PC-9 (cell line): Measurements from ENCODE around the gene TYROBP. TPM values are rescaled to one million over a fixed set of nuclear protein-coding genes. Genes with fewer than 3 reads are reported as not detected.

ENCODE experiments used
- BruUV-seq: library from RNA; stranded (reverse); fragments of 400-500 nt; replicated peaks from 2 replicates; lab custom pipeline; 2021; lab: Mats Ljungman, UMichigan
- CTCF ChIA-PET: fragments of 300-600 bp; sonication (Branson Sonifier 250); formaldehyde crosslinking; loops from one replicate; lab custom pipeline; 2022; ENCODE audit warnings: antibody characterized with exemption; lab: Charles Lee
- POLR2A ChIA-PET: fragments of 300-600 bp; sonication (Branson Sonifier 250); formaldehyde crosslinking; loops from one replicate; lab custom pipeline; 2022; ENCODE audit warnings: antibody characterized with exemption; ENCODE audit not compliant: unreplicated experiment; lab: Charles Lee
- DNase-seq, 2 experiments: peaks; one replicate each; pipeline versions ENCODE4 v3.0.0 to v3.0.0-alpha.2; 2015 to 2022; ENCODE audit warnings: mixed read lengths in 1 of 2
- H2AFZ ChIP-seq: fragments of 200-600 bp; sonication (generic); 2 replicates; pipeline ENCODE4 v1.8.1; 2017; ENCODE audit warnings: antibody characterized with exemption
- H3F3A ChIP-seq: fragments of 200-600 bp; sonication (generic); 2 replicates; pipeline ENCODE4 v1.8.1; 2017; ENCODE audit warnings: antibody characterized with exemption, mild to moderate bottlenecking, low read depth; ENCODE audit not compliant: insufficient read depth
- H3K27ac ChIP-seq: fragments of 200-600 bp; sonication (generic); 2 replicates; pipeline ENCODE4 v1.6.1; 2016; ENCODE audit warnings: mixed run types
- H3K27me3 ChIP-seq: fragments of 200-600 bp; sonication (generic); 2 replicates; pipeline ENCODE4 v1.6.1; 2016; ENCODE audit warnings: low read depth, mixed run types; ENCODE audit not compliant: insufficient read depth
- H3K36me3 ChIP-seq: fragments of 200-600 bp; sonication (generic); 2 replicates; pipeline ENCODE4 v1.6.1; 2016; ENCODE audit warnings: low read depth, mixed run types
- H3K4me1 ChIP-seq: fragments of 200-600 bp; sonication (generic); replicated peaks from 2 replicates; pipeline ENCODE4 v1.6.1; 2016; ENCODE audit warnings: mixed run types; ENCODE audit not compliant: insufficient read depth
- H3K4me2 ChIP-seq: fragments of 200-600 bp; sonication (generic); 2 replicates; pipeline ENCODE4 v1.6.1; 2017; ENCODE audit warnings: mixed run types
- H3K4me3 ChIP-seq: fragments of 200-600 bp; sonication (generic); 2 replicates; pipeline ENCODE4 v1.6.1; 2016; ENCODE audit warnings: mixed run types
- H3K79me2 ChIP-seq: fragments of 200-600 bp; sonication (generic); 2 replicates; pipeline ENCODE4 v1.6.1; 2017; ENCODE audit warnings: low read depth, mixed run types
- H3K9me2 ChIP-seq: fragments of 200-600 bp; sonication (generic); 2 replicates; pipeline ENCODE4 v1.8.1; 2017; ENCODE audit warnings: mild to moderate bottlenecking; ENCODE audit not compliant: insufficient read depth
- H3K9me3 ChIP-seq: fragments of 200-600 bp; sonication (generic); 2 replicates; pipeline ENCODE4 v1.8.1; 2016; ENCODE audit warnings: low read depth; ENCODE audit not compliant: insufficient read depth
- H4K20me1 ChIP-seq: fragments of 200-600 bp; sonication (generic); 2 replicates; pipeline ENCODE4 v1.8.1; 2017; ENCODE audit not compliant: insufficient read depth
- EZH2 ChIP-seq: fragments of 200-600 bp; sonication (generic); IDR thresholded peaks from 2 replicates; pipeline ENCODE4 v1.8.0; 2017; ENCODE audit warnings: antibody characterized with exemption, low read depth
- intact Hi-C: fragments of 100-400 bp; cut with micrococcal nuclease; formaldehyde crosslinking; loops from one replicate; pipeline ENCODE4 v1.10.0; 2022; ENCODE audit not compliant: unreplicated experiment
- total RNA-seq: library from RNA; stranded (reverse); gene quantifications from 2 replicates; pipeline ENCODE4 v1.2.3, GENCODE V29; 2021
- TF ChIP-seq, protein P1 (sequence below): fragments of 200-600 bp; sonication (generic); conservative IDR thresholded peaks from 2 replicates; pipeline ENCODE4 v1.6.1; 2017; ENCODE audit warnings: mixed run types, antibody characterized with exemption, mild to moderate bottlenecking, moderate library complexity

Gene TYROBP
- total RNA-seq, 1 experiment from 2014 or later: not detected

- TF ChIP-seq EZH2: no peak
- TF ChIP-seq, protein P1, sequence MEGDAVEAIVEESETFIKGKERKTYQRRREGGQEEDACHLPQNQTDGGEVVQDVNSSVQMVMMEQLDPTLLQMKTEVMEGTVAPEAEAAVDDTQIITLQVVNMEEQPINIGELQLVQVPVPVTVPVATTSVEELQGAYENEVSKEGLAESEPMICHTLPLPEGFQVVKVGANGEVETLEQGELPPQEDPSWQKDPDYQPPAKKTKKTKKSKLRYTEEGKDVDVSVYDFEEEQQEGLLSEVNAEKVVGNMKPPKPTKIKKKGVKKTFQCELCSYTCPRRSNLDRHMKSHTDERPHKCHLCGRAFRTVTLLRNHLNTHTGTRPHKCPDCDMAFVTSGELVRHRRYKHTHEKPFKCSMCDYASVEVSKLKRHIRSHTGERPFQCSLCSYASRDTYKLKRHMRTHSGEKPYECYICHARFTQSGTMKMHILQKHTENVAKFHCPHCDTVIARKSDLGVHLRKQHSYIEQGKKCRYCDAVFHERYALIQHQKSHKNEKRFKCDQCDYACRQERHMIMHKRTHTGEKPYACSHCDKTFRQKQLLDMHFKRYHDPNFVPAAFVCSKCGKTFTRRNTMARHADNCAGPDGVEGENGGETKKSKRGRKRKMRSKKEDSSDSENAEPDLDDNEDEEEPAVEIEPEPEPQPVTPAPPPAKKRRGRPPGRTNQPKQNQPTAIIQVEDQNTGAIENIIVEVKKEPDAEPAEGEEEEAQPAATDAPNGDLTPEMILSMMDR: no peak
- no peaks in the 10 kb centered on the region for H3K79me2 ChIP-seq
- H3K9me2 ChIP-seq: no peaks in the 10 kb centered on the region
- intact Hi-C loops: loop anchor here (10.0 kb wide), 1 partner anchor 164 kb away; the partner anchor contains the start of genes IGFLR1, LIN37, PSENEN and U2AF1L4
- ChIA-PET POLR2A (no interaction called here), CTCF (no interaction called here)
- H3K27me3 ChIP-seq: no peaks in the 10 kb centered on the region
- no peak overlapping the region for H2AFZ ChIP-seq
- H3K36me3 ChIP-seq: no peaks in the 10 kb centered on the region
- H3K9me3 ChIP-seq: no peaks in the 10 kb centered on the region
- peaks cover 8% of the 10 kb centered on the region for H3F3A ChIP-seq
- H3K27ac ChIP-seq: no peak overlapping the region
- H4K20me1 ChIP-seq: no peaks in the 10 kb centered on the region
- H3K4me1 ChIP-seq: no peaks in the 10 kb centered on the region
- no peak overlapping the region for H3K4me2 ChIP-seq
- H3K4me3 ChIP-seq: no peak overlapping the region
- no peak for DNase-seq
- BruUV-seq: no TSS peak
Measured at GRCh38 chr19:35908973-35909683, 1.0 kb upstream of the TYROBP start.

GRCh38 chr19:35907377-35907745 lies 734 bp downstream of the TYROBP start:
- Histone ChIP-seq H3K27me3 (no peaks in the 10 kb centered on the region), H3K36me3 (no peaks in the 10 kb centered on the region), H4K20me1 (no peaks in the 10 kb centered on the region), H3K4me3 (no peak overlapping the region), H3F3A (peaks cover 8% of the 10 kb centered on the region), H3K79me2 (no peaks in the 10 kb centered on the region), H3K4me1 (no peaks in the 10 kb centered on the region), H3K4me2 (no peak overlapping the region), H2AFZ (no peak overlapping the region), H3K27ac (no peak overlapping the region), H3K9me2 (no peaks in the 10 kb centered on the region), H3K9me3 (no peaks in the 10 kb centered on the region)
- ChIA-PET CTCF (no interaction called here), POLR2A (no interaction called here)
- BruUV-seq: no TSS peak
- intact Hi-C loops: loop anchor here (10.0 kb wide), 1 partner anchor 163 kb away; the partner anchor contains the start of genes IGFLR1, LIN37, PSENEN and U2AF1L4
- DNase-seq: no peak
- TF ChIP-seq, protein P1: no peak
- no peak for TF ChIP-seq EZH2

GRCh38 chr19:35905178-35905727 lies 2.8 kb downstream of the TYROBP start:
- Histone ChIP-seq H3K4me3 (no peak overlapping the region), H2AFZ (no peak overlapping the region), H3K4me1 (peaks cover 8% of the 10 kb centered on the region; the same call in 1 of the 2 replicates), H3K36me3 (no peaks in the 10 kb centered on the region), H3K27me3 (no peaks in the 10 kb centered on the region), H3F3A (peaks cover 13% of the 10 kb centered on the region), H3K4me2 (no peak overlapping the region), H3K9me3 (no peaks in the 10 kb centered on the region), H3K79me2 (no peaks in the 10 kb centered on the region), H3K27ac (no peak overlapping the region), H4K20me1 (no peaks in the 10 kb centered on the region), H3K9me2 (no peaks in the 10 kb centered on the region)
- TF ChIP-seq, protein P1: no peak
- no peak for TF ChIP-seq EZH2
- no TSS peak for BruUV-seq
- no peak for DNase-seq
- ChIA-PET POLR2A (interaction anchor here (0.6 to 0.7 kb wide), 2 partner anchors 102 to 250 kb away, joined by 7 to 9 read pairs; no protein-coding TSS in a partner anchor), CTCF (no interaction called here)
- intact Hi-C loops: loop anchor here (10.0 kb wide), 1 partner anchor 160 kb away; the partner anchor contains the start of genes IGFLR1, LIN37, PSENEN and U2AF1L4
